ENCODE results near the gene SERPINF2.
"Not testable (repeated sequence)": the region's sequence is repeated elsewhere in the genome, so short reads cannot be mapped to it uniquely, and the experiment has no call there.

SERPINF2 gene

DNA sequence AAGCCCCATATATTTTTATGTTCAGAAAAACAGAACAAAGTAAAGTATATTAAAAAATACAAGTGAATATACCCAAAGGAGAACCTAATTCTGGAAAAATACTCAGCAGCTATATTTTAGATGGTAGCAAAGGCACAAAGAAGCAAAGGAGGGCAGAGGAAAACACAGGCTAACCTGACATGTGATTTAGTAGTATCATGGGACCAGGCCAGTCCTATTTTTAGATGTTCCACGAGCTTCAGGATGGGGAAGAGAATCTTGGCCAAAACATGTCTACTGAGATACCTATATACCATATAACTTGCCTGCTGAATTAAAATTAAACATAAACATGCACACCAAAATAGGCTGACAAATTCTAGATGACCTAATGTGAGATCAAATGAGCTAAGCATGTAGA lies 54.1 kb downstream of the SERPINF2 start:
- no peak for DNase-seq

DNA sequence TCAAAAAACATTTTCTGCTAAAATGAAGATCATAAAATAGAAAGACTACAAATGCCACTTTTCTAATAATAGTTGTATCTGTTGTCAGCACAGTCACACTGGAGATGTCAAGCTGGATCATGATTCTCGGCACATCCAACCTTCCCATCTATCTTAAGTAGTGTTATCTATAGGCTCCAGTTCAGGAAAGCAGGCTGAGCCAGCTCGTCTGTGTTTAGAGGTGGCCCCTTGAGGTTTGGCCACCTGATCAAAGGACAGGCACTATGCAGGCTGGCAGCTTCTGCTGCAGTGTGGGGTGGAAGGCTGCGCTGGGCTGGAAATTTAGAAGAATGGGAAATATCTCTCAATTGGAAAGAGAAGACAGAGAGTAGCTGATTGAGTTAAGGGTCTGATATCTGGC lies 54.7 kb downstream of the SERPINF2 start:
- DNase-seq = no peak

DNA sequence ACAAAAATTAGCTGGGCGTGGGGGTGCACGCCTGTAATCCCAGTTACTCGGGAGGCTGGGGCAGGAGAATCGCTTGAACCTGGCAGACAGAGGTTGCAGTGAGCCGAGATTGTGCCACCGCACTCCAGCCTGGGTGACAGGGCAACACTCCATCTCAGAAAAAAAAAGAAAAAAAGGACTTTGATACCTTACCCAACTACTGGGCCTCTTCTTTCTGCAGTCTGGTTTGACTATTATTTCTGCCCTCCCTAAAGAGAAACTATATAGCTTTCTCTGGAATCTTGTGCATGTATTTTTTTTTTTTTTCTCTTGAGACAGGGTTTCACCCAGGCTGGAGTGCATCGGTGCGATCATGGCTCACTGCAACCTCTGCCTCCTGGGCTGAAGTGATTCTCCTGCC lies 55.2 kb downstream of the SERPINF2 start:
- DNase-seq = not testable (repeated sequence)

DNA sequence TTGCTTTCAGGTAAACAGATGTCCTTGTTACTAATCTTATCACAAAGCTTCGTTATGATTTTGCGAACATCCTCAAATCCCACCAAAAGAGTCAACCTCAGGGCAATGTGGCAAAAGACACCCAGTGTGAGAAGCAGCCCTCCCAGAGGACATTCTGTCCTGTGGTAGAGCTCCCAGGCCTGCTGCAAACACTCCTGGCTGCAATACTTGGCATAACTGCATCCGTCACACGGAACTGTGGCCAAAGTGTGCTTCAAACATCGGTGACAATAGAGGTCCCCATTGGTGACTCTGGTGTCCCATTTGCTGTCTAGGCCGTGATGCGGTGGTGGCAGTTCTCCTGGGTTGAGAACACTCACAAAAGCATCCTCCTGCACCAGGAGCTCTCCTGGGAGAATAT lies 57.6 kb downstream of the SERPINF2 start:
- no peak for DNase-seq

DNA sequence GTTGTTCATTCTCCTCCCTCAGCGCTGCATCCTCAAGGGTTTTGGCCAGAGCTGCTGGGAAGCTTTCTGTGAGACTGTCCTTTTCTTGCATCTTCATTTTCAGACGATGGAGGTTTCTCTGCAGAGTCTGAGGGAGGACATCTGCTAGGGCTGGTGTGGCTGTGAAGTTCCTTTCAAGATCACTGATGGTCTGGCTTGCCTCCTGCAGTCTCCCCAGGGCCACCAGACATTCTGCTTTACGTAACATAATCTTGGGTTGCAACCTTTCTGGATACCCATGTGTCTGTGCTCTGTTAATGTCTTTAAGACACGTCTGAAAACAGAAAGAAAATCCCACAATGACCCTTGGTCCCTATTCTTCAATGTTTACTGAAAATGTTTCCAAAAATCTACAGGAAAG lies 58.0 kb downstream of the SERPINF2 start:
- DNase-seq = no peak

DNA sequence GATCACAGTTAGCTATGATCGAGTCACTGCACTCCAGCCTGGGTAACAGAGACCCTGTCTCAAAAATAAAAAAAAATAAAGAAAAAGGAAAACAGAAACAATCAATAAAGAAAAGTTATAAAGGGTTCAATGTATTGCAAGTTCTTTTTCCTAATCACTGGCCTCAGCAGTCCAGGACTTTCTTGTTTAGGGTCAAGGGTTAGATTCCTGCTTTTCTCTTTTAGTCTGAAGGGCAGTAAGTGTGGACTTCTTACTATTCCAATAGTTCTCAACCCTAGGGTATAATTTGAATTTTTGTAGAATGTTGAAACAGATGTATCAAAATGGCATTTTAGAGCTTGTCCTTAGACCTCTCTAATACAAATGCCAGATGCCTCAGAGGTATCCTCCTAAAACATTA lies 59.8 kb downstream of the SERPINF2 start:
- DNase-seq = no peak

DNA sequence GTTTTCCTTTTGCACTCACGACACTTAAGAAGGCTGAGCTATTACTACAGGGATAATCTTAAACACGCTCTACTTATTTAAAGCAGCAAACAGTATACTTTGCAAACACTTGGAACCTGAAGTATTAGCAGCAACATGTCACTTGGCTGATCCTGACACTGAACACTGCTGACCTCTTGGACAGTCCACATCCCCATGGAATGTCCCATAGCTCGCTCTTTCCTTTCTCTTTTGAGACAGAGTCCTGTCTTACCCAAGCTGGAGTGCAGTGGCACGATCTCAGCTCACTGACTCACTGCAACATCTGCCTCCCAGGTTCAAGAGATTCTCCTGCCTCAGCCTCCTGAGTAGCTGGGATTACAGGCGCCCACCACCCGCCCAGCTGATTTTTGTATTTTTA lies 60.6 kb downstream of the SERPINF2 start:
- DNase-seq = no peak
